Measurements from ENCODE around the gene SCARF2.

GRCh38 chr22:20414450-20414849 lies 23.2 kb downstream of the SCARF2 start:
- TF ChIP-seq POLR2AphosphoS5 (IDR thresholded peaks at IDR 0.05) (no peak), EP300 (IDR thresholded peaks at IDR 0.05) (no peak), CTCF (IDR thresholded peaks at IDR 0.05) (no peak)
